ENCODE results near the gene DDC.
A peak's percentile ranks its signal among the peaks of the same experiment; 100 is the strongest.

The DDC gene

DNA sequence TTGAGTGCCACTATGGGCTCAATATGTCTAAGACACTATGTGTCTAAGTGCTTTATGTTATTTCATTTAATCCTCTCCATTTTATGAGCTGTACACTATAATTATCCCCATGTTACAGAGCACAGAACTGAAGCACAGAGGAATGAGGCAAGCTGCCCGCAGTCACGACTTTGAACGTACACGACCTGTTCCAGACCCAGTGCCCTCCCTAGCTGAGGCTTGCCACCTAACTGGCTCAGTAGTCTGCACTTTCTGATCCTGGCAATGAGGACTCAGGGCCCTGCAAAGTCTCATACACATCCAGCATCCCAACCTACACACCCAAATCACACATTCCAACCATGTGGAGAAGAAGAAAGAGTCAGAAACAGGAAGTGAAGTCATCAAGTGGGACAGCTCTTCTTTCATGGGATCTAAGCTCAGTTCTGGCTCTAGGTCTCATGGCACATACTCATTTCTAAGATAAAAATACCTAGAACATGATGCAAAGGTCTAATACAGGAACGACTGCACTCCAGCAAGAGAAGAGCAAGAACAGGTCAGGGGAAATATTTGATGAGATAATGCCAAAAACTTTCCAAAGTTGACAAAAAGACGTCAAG is 42.4 kb upstream of the DDC start:
- peak; percentile 11 for DNase-seq (ENCODE audit: low read depth)
- TF ChIP-seq, protein P1, sequence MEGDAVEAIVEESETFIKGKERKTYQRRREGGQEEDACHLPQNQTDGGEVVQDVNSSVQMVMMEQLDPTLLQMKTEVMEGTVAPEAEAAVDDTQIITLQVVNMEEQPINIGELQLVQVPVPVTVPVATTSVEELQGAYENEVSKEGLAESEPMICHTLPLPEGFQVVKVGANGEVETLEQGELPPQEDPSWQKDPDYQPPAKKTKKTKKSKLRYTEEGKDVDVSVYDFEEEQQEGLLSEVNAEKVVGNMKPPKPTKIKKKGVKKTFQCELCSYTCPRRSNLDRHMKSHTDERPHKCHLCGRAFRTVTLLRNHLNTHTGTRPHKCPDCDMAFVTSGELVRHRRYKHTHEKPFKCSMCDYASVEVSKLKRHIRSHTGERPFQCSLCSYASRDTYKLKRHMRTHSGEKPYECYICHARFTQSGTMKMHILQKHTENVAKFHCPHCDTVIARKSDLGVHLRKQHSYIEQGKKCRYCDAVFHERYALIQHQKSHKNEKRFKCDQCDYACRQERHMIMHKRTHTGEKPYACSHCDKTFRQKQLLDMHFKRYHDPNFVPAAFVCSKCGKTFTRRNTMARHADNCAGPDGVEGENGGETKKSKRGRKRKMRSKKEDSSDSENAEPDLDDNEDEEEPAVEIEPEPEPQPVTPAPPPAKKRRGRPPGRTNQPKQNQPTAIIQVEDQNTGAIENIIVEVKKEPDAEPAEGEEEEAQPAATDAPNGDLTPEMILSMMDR (conservative IDR thresholded peaks at IDR 0.05; ENCODE audit: control insufficient read depth, insufficient read depth, low read depth, low read length): no peak
- H3K4me3 ChIP-seq (ENCODE audit: control insufficient read depth, low read depth, low read length): no peak overlapping the region

DNA sequence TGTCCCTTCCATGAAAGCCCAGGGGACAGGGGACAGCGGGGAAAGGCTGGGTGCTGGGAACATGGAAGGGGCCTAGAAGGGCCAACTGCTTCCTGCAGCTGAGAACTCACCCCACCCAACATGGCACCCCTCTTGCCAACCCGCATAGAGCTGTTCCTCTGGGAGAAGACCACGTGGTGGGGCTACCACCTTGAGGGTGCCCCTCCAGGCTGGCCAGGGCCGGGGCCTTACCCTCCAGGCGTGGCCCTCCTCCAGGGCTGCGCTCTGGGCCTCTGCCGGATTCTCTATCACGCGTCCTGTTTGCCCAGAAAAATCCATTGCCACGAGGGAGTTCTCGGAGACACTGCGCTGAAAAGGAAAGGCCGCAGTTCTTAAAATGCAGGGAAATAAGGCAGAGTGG is 39.9 kb upstream of the DDC start:
- no peak for DNase-seq (ENCODE audit: low read depth)
- no peak overlapping the region for H3K4me3 ChIP-seq (ENCODE audit: control insufficient read depth, low read depth, low read length)
- TF ChIP-seq, protein P1 (conservative IDR thresholded peaks at IDR 0.05; ENCODE audit: control insufficient read depth, insufficient read depth, low read depth, low read length): no peak

- no peak overlapping the region for H3K4me3 ChIP-seq (ENCODE audit: control insufficient read depth, low read depth, low read length)
Observed at GRCh38 chr7:50603287-50603686, 38.1 kb upstream of the DDC start.

DNA sequence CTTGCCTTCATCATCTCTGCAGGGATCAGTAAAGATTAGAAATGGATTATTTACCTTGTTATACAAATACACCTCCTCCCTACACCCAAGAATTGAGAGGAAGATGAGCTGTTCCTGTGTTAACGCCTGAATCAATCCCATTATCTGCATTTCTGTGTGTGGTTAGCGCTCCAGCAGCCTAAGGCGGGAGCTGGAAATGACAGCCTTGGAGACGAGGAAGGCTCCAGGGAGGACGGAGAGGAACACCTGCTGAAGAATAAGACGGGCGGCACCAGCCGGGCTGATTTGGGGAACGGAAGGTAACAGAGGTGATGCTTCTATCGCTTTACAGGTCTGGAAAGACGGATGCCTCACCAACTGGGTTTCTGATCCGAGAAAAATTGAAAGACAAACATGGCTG is 34.2 kb upstream of the DDC start:
- DNase-seq (ENCODE audit: low read depth): no peak

More at GRCh38 chr7:50603287-50603686, 38.1 kb upstream of the DDC start:
- TF ChIP-seq, protein P1 (conservative IDR thresholded peaks at IDR 0.05; ENCODE audit: control insufficient read depth, insufficient read depth, low read depth, low read length): no peak
- no peak for DNase-seq (ENCODE audit: low read depth)

DNA sequence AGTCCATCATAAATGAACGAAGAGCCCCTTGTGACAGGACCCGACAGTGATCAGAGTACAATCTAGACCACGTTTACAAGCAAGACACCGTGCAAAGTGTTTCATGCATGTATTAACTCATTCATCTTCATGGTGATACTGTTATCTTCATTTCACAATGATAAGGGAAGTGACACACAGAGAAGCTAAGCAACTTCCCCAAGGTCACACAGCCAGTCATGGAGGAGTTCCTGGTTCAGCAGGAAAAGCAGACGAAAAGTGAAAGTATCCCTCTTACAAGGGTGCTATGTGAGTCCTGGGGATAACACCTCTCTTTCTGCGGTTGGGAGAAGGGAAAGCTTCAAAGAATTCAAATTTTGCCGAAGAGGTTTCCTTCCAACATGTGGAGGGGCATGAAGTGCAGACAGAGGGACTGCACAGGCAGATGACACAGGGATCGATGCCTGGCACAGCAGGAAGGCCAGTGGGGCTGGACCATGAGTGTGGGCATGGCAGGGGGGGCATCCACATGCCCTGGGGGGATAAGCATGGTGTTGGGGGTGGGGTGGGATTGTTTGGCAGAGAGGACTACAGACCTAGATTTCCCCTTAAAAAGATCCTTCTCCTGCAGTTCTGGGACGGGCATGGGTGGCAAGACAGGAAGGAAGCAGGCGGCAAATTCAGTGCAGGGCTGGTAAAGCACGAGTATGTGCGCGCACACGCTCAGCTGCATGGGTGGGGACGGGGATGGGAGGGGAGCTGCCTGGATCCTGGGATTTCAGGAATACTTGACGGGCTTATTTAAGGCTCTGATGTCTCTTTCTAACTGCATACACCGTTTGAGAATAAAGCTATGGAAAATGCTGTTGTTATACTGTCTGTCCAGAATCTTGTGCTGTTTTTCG is 33.5 kb upstream of the DDC start:
- TF ChIP-seq, protein P1 (conservative IDR thresholded peaks at IDR 0.05; ENCODE audit: control insufficient read depth, insufficient read depth, low read depth, low read length): no peak
- no peak for DNase-seq (ENCODE audit: low read depth)
- no peak overlapping the region for H3K4me3 ChIP-seq (ENCODE audit: control insufficient read depth, low read depth, low read length)

More for the DNA sequence above, 34.2 kb upstream of the DDC start:
- H3K4me3 ChIP-seq (ENCODE audit: control insufficient read depth, low read depth, low read length): no peak overlapping the region
- TF ChIP-seq, protein P1 (conservative IDR thresholded peaks at IDR 0.05; ENCODE audit: control insufficient read depth, insufficient read depth, low read depth, low read length): no peak

DNA sequence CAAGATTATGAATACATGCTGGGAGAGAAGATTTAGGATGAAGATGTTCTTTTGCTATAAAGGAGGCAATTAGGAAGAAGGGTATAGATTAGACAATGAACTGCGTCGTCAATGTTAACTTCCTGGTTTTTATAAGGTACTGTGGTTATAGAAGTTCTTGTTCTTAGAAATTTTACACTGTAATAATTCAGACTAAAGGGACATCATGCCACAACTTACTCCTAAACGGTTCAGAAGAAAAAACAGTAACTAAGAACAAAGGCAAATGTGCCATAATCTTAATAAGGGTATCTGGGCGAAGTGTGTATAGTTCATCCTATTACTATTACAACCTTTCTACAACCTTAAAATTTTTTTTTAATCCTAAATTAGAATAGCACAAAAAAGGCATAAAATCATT is 31.3 kb upstream of the DDC start:
- TF ChIP-seq, protein P1 (conservative IDR thresholded peaks at IDR 0.05; ENCODE audit: control insufficient read depth, insufficient read depth, low read depth, low read length): no peak
- no peak for DNase-seq (ENCODE audit: low read depth)
- H3K4me3 ChIP-seq (ENCODE audit: control insufficient read depth, low read depth, low read length): no peak overlapping the region

Measured in fibroblast of mammary gland (primary cell).